ENCODE data around the gene MARK2.

- TF ChIP-seq ZNF274 (IDR thresholded peaks at IDR 0.05; ENCODE audit: low read depth, low read length) (no peak), SUZ12 (IDR thresholded peaks at IDR 0.05; ENCODE audit: extremely low read depth, insufficient read depth, insufficient read length) (no peak), YY1 (IDR thresholded peaks at IDR 0.05; ENCODE audit: insufficient read depth, insufficient read length) (no peak)
These were observed 73.8 kb downstream of the MARK2 start for GRCh38 chr11:63912678-63913077.

Measured in NT2/D1 (cell line).